ENCODE results near the gene ORM2. TPM values are rescaled to one million over a fixed set of nuclear protein-coding genes. Genes with fewer than 3 reads are reported as not detected.

Gene ORM2
- total RNA-seq, 3 donors from 2014 or later (not counting 1 experiment from before 2014, with no cell fraction given) = not detected

DNA sequence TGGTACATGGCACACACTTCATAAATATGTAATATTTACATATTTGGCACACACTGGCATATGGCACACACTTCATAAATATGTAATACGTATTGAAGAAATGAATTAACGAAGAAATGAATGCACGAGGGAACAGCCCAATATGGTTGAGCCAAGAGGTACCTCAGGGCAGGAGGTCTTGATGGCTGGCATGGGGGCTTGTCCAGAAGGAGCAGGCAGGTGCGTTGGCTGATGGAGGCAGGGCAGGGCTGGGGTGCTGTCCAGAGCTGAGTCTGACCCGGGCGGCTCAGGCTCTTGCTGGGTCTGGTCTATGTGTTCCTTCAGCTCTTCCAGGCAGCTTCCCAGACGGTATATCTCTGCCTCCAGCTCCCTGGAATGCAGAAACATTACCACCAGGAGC lies 31.9 kb downstream of the ORM2 start:
- DNase-seq = no peak
- intact Hi-C loops (cut with micrococcal nuclease) = loop anchor here (5.0 kb wide), 1 partner anchor 36 kb away; no protein-coding TSS in a partner anchor
- Histone ChIP-seq H3K27ac (ENCODE audit: low read length) (peak overlapping the region; percentile 50), H3K4me3 (ENCODE audit: low read length) (no peak overlapping the region), H3K27me3 (ENCODE audit: control insufficient read depth, insufficient read depth, low read length) (no peaks in the 10 kb centered on the region), H3K9me3 (ENCODE audit: control insufficient read depth, insufficient read depth, low read length) (no peaks in the 10 kb centered on the region), H3K36me3 (ENCODE audit: control insufficient read depth, insufficient read depth, low read length) (peaks cover 93% of the 10 kb centered on the region), H3K4me1 (ENCODE audit: control insufficient read depth, insufficient read depth, low read length) (peaks cover 67% of the 10 kb centered on the region)
- no peak overlapping the region for H3K4me3 Mint-ChIP-seq
- H3K27me3 Mint-ChIP-seq (ENCODE audit: low read depth in 2 of 2) = no peaks in the 10 kb centered on the region
- ATAC-seq = no peak
- no peaks in the 10 kb centered on the region for H3K9me3 Mint-ChIP-seq
- H3K36me3 Mint-ChIP-seq = peaks cover 40% of the 10 kb centered on the region
- 97% methylated on average over 7 of the region's 7 CpGs for WGBS (ENCODE audit: insufficient coverage)
- H3K27ac Mint-ChIP-seq = peak overlapping the region; percentile 79 to 82
- TF ChIP-seq, protein P1, sequence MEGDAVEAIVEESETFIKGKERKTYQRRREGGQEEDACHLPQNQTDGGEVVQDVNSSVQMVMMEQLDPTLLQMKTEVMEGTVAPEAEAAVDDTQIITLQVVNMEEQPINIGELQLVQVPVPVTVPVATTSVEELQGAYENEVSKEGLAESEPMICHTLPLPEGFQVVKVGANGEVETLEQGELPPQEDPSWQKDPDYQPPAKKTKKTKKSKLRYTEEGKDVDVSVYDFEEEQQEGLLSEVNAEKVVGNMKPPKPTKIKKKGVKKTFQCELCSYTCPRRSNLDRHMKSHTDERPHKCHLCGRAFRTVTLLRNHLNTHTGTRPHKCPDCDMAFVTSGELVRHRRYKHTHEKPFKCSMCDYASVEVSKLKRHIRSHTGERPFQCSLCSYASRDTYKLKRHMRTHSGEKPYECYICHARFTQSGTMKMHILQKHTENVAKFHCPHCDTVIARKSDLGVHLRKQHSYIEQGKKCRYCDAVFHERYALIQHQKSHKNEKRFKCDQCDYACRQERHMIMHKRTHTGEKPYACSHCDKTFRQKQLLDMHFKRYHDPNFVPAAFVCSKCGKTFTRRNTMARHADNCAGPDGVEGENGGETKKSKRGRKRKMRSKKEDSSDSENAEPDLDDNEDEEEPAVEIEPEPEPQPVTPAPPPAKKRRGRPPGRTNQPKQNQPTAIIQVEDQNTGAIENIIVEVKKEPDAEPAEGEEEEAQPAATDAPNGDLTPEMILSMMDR (IDR thresholded peaks at IDR 0.05) = no peak
- H3K4me1 Mint-ChIP-seq = peaks cover 60 to 67% of the 10 kb centered on the region in 2 donors

DNA sequence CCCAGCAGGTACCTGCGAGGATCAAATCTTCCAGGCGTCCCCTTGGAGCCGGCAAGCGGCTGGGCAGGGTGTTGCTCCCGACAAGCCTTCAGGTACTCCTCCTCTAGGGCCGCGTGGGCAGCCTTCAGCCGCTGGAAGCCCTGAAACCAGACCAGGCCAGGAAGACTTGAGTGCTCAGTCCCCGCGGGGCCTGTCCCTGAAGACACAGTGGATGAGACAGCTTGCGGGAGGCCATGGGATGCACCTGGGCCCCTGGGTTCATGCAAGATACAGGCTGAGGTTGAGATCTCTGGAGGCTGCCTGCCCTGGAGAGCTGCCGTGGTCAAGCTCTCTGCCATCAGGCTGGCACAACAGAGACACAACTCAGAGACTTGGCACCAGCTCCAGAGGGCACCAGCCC lies 32.7 kb downstream of the ORM2 start:
- H3K4me1 Mint-ChIP-seq = peaks cover 63 to 70% of the 10 kb centered on the region in 2 donors
- H3K27ac ChIP-seq (ENCODE audit: low read length) = peak overlapping the region; percentile 100
- no peaks in the 10 kb centered on the region for H3K27me3 ChIP-seq (ENCODE audit: control insufficient read depth, insufficient read depth, low read length)
- DNase-seq (no peak), ATAC-seq (no peak)
- H3K9me3 Mint-ChIP-seq = no peaks in the 10 kb centered on the region
- WGBS (ENCODE audit: insufficient coverage) = 84% methylated on average over 12 of the region's 12 CpGs
- intact Hi-C loops (cut with micrococcal nuclease) = loop anchor here (5.0 kb wide), 1 partner anchor 35 kb away; no protein-coding TSS in a partner anchor
- H3K36me3 ChIP-seq (ENCODE audit: control insufficient read depth, insufficient read depth, low read length) = peaks cover 93% of the 10 kb centered on the region
- H3K27ac Mint-ChIP-seq = peak overlapping the region; percentile 79 to 82
- peaks cover 73% of the 10 kb centered on the region for H3K4me1 ChIP-seq (ENCODE audit: control insufficient read depth, insufficient read depth, low read length)
- H3K4me3 Mint-ChIP-seq = no peak overlapping the region
- H3K9me3 ChIP-seq (ENCODE audit: control insufficient read depth, insufficient read depth, low read length) = no peaks in the 10 kb centered on the region
- peaks cover 40% of the 10 kb centered on the region for H3K36me3 Mint-ChIP-seq
- no peak overlapping the region for H3K4me3 ChIP-seq (ENCODE audit: low read length)
- TF ChIP-seq, protein P1 (IDR thresholded peaks at IDR 0.05) = no peak
- H3K27me3 Mint-ChIP-seq (ENCODE audit: low read depth in 2 of 2) = no peaks in the 10 kb centered on the region

DNA sequence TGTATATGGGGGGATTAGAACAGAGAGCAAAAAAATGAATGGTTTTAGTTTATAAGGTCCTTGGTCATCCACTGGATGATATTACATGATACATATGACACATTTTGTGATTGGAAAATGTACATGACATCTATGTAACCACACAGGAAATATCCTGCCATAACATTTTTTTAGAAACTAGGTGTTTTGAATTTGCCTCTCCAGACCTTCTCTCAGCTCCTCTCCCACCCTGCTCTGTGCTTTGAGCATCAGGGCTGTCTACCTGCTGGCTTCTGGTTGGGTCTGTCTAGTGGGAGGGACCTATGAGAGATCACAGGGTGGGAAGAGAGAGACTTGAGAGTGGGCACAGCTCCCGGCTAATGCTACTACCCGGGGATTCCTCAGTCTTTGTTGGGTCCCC lies 33.8 kb downstream of the ORM2 start:
- Histone ChIP-seq H3K36me3 (ENCODE audit: control insufficient read depth, insufficient read depth, low read length) (peaks cover 93% of the 10 kb centered on the region), H3K4me1 (ENCODE audit: control insufficient read depth, insufficient read depth, low read length) (peaks cover 83% of the 10 kb centered on the region), H3K9me3 (ENCODE audit: control insufficient read depth, insufficient read depth, low read length) (no peaks in the 10 kb centered on the region), H3K4me3 (ENCODE audit: low read length) (no peak overlapping the region), H3K27ac (ENCODE audit: low read length) (peak overlapping the region; percentile 100), H3K27me3 (ENCODE audit: control insufficient read depth, insufficient read depth, low read length) (no peaks in the 10 kb centered on the region)
- DNase-seq = peak in 1 of 2 donors; percentile 65
- peak overlapping the region; percentile 63 for H3K4me3 Mint-ChIP-seq
- H3K9me3 Mint-ChIP-seq = no peaks in the 10 kb centered on the region
- peak overlapping the region; percentile 79 to 82 for H3K27ac Mint-ChIP-seq
- 38% methylated on average over 2 of the region's 2 CpGs for WGBS (ENCODE audit: insufficient coverage)
- TF ChIP-seq, protein P1 (IDR thresholded peaks at IDR 0.05) = no peak
- intact Hi-C loops (cut with micrococcal nuclease) = loop anchor here (5.0 kb wide), 1 partner anchor 34 kb away; no protein-coding TSS in a partner anchor
- H3K36me3 Mint-ChIP-seq = peaks cover 35% of the 10 kb centered on the region
- H3K4me1 Mint-ChIP-seq = peaks cover 63 to 73% of the 10 kb centered on the region in 2 donors
- H3K27me3 Mint-ChIP-seq (ENCODE audit: low read depth in 2 of 2) = no peaks in the 10 kb centered on the region
- ATAC-seq = peak in 2 of 3 donors; percentile 12 to 16

All from natural killer cell (primary cell).